ENCODE measurements around the gene ANXA6. TPM values are rescaled to one million over a fixed set of nuclear protein-coding genes. Genes with fewer than 3 reads are reported as not detected.
A peak's percentile ranks its signal among the peaks of the same experiment; 100 is the strongest.

The ANXA6 gene
- total RNA-seq, 8 experiments from 2014 or later = 21.2 to 409 (median 60.1) TPM

- H3K4me1 ChIP-seq (replicated peaks in 1 of 2) = peaks cover 17 to 26% of the 10 kb centered on the region in 2 donors
- WGBS, 10 experiments = 0 to 50% (median 7%) methylated on average over 1 to 9 of the region's 20 CpGs; no CpG with 5 or more reads in 2 of the 10 experiments
Observed at GRCh38 chr5:151156507-151157420, 815 bp downstream of the ANXA6 start.

GRCh38 chr5:151155775-151156506, 1.6 kb downstream of the ANXA6 start:
- 8 to 33% (median 30%) methylated on average over 1 to 2 of the region's 9 CpGs; no CpG with 5 or more reads in 7 of the 10 experiments for WGBS, 10 experiments
- peaks cover 25 to 34% of the 10 kb centered on the region in 2 donors for H3K4me1 ChIP-seq (replicated peaks in 1 of 2)
- H3K27ac ChIP-seq = peak overlapping the region; percentile 17 to 83
- H3K4me3 ChIP-seq = peak overlapping the region; percentile 69 to 93 (median 75)
- in situ Hi-C loops (cut with MboI; ENCODE audit: low pct_unique_long_range_greater_than_20kb in 2 of 9, low sequenced_read_pairs in 9 of 9, unreplicated experiment in 9 of 9) = loop anchor here in 1 of 9 experiments (25.0 kb wide), 1 partner anchor 694 kb away; no protein-coding TSS in a partner anchor
- ATAC-seq (replicated peaks in 6 of 8) = peak; percentile 5 to 66 (median 60)

More at GRCh38 chr5:151156507-151157420, 815 bp downstream of the ANXA6 start:
- in situ Hi-C loops (cut with MboI; ENCODE audit: low pct_unique_long_range_greater_than_20kb in 2 of 9, low sequenced_read_pairs in 9 of 9, unreplicated experiment in 9 of 9) = loop anchor here in 1 of 9 experiments (25.0 kb wide), 1 partner anchor 694 kb away; no protein-coding TSS in a partner anchor
- Histone ChIP-seq H3K4me3 (peak overlapping the region; percentile 69 to 93 (median 75)), H3K27ac (peak overlapping the region; percentile 73 to 83)
- peak; percentile 4 to 23 (median 12) for ATAC-seq (replicated peaks in 6 of 8)

GRCh38 chr5:151154931-151155774, 2.4 kb downstream of the ANXA6 start:
- WGBS, 10 experiments = 0 to 100% (median 27%) methylated on average over 1 to 6 of the region's 9 CpGs; no CpG with 5 or more reads in 2 of the 10 experiments
- no peak for ATAC-seq (replicated peaks in 6 of 8)
- peaks cover 33 to 42% of the 10 kb centered on the region in 2 donors for H3K4me1 ChIP-seq (replicated peaks in 1 of 2)
- in situ Hi-C loops (cut with MboI; ENCODE audit: low pct_unique_long_range_greater_than_20kb in 2 of 9, low sequenced_read_pairs in 9 of 9, unreplicated experiment in 9 of 9) = loop anchor here in 1 of 9 experiments (25.0 kb wide), 1 partner anchor 693 kb away; no protein-coding TSS in a partner anchor
- H3K27ac ChIP-seq = peak overlapping the region; percentile 16 to 83
- peak overlapping the region; percentile 69 to 93 (median 75) for H3K4me3 ChIP-seq

GRCh38 chr5:151153766-151154272, 3.8 kb downstream of the ANXA6 start:
- in situ Hi-C loops (cut with MboI; ENCODE audit: low pct_unique_long_range_greater_than_20kb in 2 of 9, low sequenced_read_pairs in 9 of 9, unreplicated experiment in 9 of 9) = loop anchor here in 1 of 9 experiments (25.0 kb wide), 1 partner anchor 692 kb away; no protein-coding TSS in a partner anchor
- Histone ChIP-seq H3K4me1 (replicated peaks in 1 of 2) (peaks cover 40 to 51% of the 10 kb centered on the region in 2 donors), H3K4me3 (no peak overlapping the region), H3K27ac (no peak overlapping the region)
- WGBS, 10 experiments = 31 to 88% (median 80%) methylated on average over 1 to 3 of the region's 3 CpGs; no CpG with 5 or more reads in 3 of the 10 experiments
- no peak for ATAC-seq (replicated peaks in 6 of 8)

GRCh38 chr5:151153300-151153699, 4.3 kb downstream of the ANXA6 start:
- H3K27ac ChIP-seq = no peak overlapping the region
- H3K4me1 ChIP-seq (replicated peaks in 1 of 2) = peaks cover 38 to 48% of the 10 kb centered on the region in 2 donors

GRCh38 chr5:151151793-151152192, 5.8 kb downstream of the ANXA6 start:
- no peak for ATAC-seq (replicated peaks in 6 of 8)
- 21 to 51% (median 35%) methylated on average over 3 to 5 of the region's 5 CpGs; no CpG with 5 or more reads in 4 of the 10 experiments for WGBS, 10 experiments
- Histone ChIP-seq H3K27ac (peak overlapping the region; percentile 44 to 78), H3K4me1 (replicated peaks in 1 of 2) (peaks cover 35 to 45% of the 10 kb centered on the region in 2 donors), H3K4me3 (no peak overlapping the region)
- in situ Hi-C loops (cut with MboI; ENCODE audit: low pct_unique_long_range_greater_than_20kb in 2 of 9, low sequenced_read_pairs in 9 of 9, unreplicated experiment in 9 of 9) = loop anchor here in 1 of 9 experiments (25.0 kb wide), 1 partner anchor 689 kb away; no protein-coding TSS in a partner anchor

More at GRCh38 chr5:151153300-151153699, 4.3 kb downstream of the ANXA6 start:
- no peak overlapping the region for H3K4me3 ChIP-seq
- in situ Hi-C loops (cut with MboI; ENCODE audit: low pct_unique_long_range_greater_than_20kb in 2 of 9, low sequenced_read_pairs in 9 of 9, unreplicated experiment in 9 of 9) = loop anchor here in 1 of 9 experiments (25.0 kb wide), 1 partner anchor 691 kb away; no protein-coding TSS in a partner anchor
- 51 to 93% (median 83%) methylated on average over 1 to 3 of the region's 3 CpGs; no CpG with 5 or more reads in 5 of the 10 experiments for WGBS, 10 experiments
- no peak for ATAC-seq (replicated peaks in 6 of 8)

GRCh38 chr5:151151263-151151660, 6.3 kb downstream of the ANXA6 start:
- peak overlapping the region; percentile 44 to 78 for H3K27ac ChIP-seq
- in situ Hi-C loops (cut with MboI; ENCODE audit: low pct_unique_long_range_greater_than_20kb in 2 of 9, low sequenced_read_pairs in 9 of 9, unreplicated experiment in 9 of 9) = loop anchor here in 1 of 9 experiments (25.0 kb wide), 1 partner anchor 689 kb away; no protein-coding TSS in a partner anchor
- 41 to 100% (median 73%) methylated on average over 1 to 2 of the region's 2 CpGs; no CpG with 5 or more reads in 5 of the 10 experiments for whole genome bisulfite sequencing, 10 experiments
- no peak overlapping the region for H3K4me3 ChIP-seq
- peaks cover 35 to 40% of the 10 kb centered on the region in 2 donors for H3K4me1 ChIP-seq (replicated peaks in 1 of 2)
- no peak for ATAC-seq (replicated peaks in 6 of 8)

GRCh38 chr5:151150471-151151262, 6.9 kb downstream of the ANXA6 start:
- in situ Hi-C loops (cut with MboI; ENCODE audit: low pct_unique_long_range_greater_than_20kb in 2 of 9, low sequenced_read_pairs in 9 of 9, unreplicated experiment in 9 of 9) = loop anchor here in 1 of 9 experiments (25.0 kb wide), 1 partner anchor 688 kb away; no protein-coding TSS in a partner anchor
- Histone ChIP-seq H3K4me1 (replicated peaks in 1 of 2) (peaks cover 35 to 38% of the 10 kb centered on the region in 2 donors), H3K27ac (peak overlapping the region; percentile 44 to 78), H3K4me3 (no peak overlapping the region)
- WGBS, 10 experiments = 0 to 67% (median 25%) methylated on average over 1 to 3 of the region's 5 CpGs; no CpG with 5 or more reads in 6 of the 10 experiments
- peak; percentile 63 to 96 (median 94) for ATAC-seq (replicated peaks in 6 of 8)

- in situ Hi-C loops (cut with MboI; ENCODE audit: low pct_unique_long_range_greater_than_20kb in 2 of 9, low sequenced_read_pairs in 9 of 9, unreplicated experiment in 9 of 9) = no loop called here
- 75 to 100% (median 93%) methylated on average over 1 to 6 of the region's 7 CpGs; no CpG with 5 or more reads in 3 of the 10 experiments for WGBS, 10 experiments
- peak in 3 of 8 experiments; percentile 3 to 60 (median 7) for ATAC-seq (replicated peaks in 6 of 8)
Observed at GRCh38 chr5:151148583-151148982, 9.0 kb downstream of the ANXA6 start.

GRCh38 chr5:151147033-151147432, 10.5 kb downstream of the ANXA6 start:
- Histone ChIP-seq H3K4me1 (replicated peaks in 1 of 2) (peaks cover 27 to 34% of the 10 kb centered on the region in 2 donors), H3K27ac (no peak overlapping the region), H3K4me3 (no peak overlapping the region)
- in situ Hi-C loops (cut with MboI; ENCODE audit: low pct_unique_long_range_greater_than_20kb in 2 of 9, low sequenced_read_pairs in 9 of 9, unreplicated experiment in 9 of 9) = no loop called here
- no peak for ATAC-seq (replicated peaks in 6 of 8)
- WGBS, 10 experiments = 82 to 100% (median 100%) methylated on average over 1 to 4 of the region's 4 CpGs; no CpG with 5 or more reads in 2 of the 10 experiments

More at GRCh38 chr5:151148583-151148982, 9.0 kb downstream of the ANXA6 start:
- H3K4me3 ChIP-seq = no peak overlapping the region
- H3K4me1 ChIP-seq (replicated peaks in 1 of 2) = peaks cover 27 to 30% of the 10 kb centered on the region in 2 donors
- H3K27ac ChIP-seq = no peak overlapping the region

GRCh38 chr5:151146061-151146460, 11.5 kb downstream of the ANXA6 start:
- no peak overlapping the region for H3K27ac ChIP-seq
- H3K4me3 ChIP-seq = no peak overlapping the region
- in situ Hi-C loops (cut with MboI; ENCODE audit: low pct_unique_long_range_greater_than_20kb in 2 of 9, low sequenced_read_pairs in 9 of 9, unreplicated experiment in 9 of 9) = no loop called here

More at GRCh38 chr5:151146061-151146460, 11.5 kb downstream of the ANXA6 start:
- H3K4me1 ChIP-seq (replicated peaks in 1 of 2) = peaks cover 17 to 31% of the 10 kb centered on the region in 2 donors
- ATAC-seq (replicated peaks in 6 of 8) = no peak
